Muscle layer of colon (tissue), 2 donors: ENCODE results near the gene SORL1.
"Not testable (repeated sequence)": the region's sequence is repeated elsewhere in the genome, so short reads cannot be mapped to it uniquely, and the experiment has no call there.

Experiments used
- H3K27ac ChIP-seq: one replicate; pipeline ENCODE4 v1.7.0; 2013; ENCODE audit warnings: low read depth, mild to moderate bottlenecking, low read length, moderate library complexity
- H3K27me3 ChIP-seq, 2 donors: one replicate each; pipeline ENCODE4 v1.7.0; 2013; ENCODE audit warnings: low read length in 2 of 2, mild to moderate bottlenecking in 2 of 2; ENCODE audit not compliant: insufficient read depth in 2 of 2, control insufficient read depth in 1 of 2
- H3K36me3 ChIP-seq: one replicate; pipeline ENCODE4 v1.7.0; 2013; ENCODE audit warnings: mild to moderate bottlenecking, low read length; ENCODE audit not compliant: insufficient read depth
- H3K4me1 ChIP-seq: one replicate; pipeline ENCODE4 v1.7.0; 2013; ENCODE audit warnings: mild to moderate bottlenecking, low read length; ENCODE audit not compliant: insufficient read depth
- H3K4me3 ChIP-seq, 2 donors: one replicate each; pipeline ENCODE4 v1.7.0; 2013; ENCODE audit warnings: low read length in 2 of 2, low read depth in 1 of 2, mild to moderate bottlenecking in 1 of 2, moderate library complexity in 1 of 2
- H3K9ac ChIP-seq: one replicate; pipeline ENCODE4 v1.7.0; 2013; ENCODE audit warnings: low read length
- H3K9me3 ChIP-seq: one replicate; pipeline ENCODE4 v1.7.0; 2013; ENCODE audit warnings: mild to moderate bottlenecking, low read length
- donor health status: abdominal sarcoma.
- donor health status: Adenocarcinoma of cecum.

The SORL1 gene

DNA sequence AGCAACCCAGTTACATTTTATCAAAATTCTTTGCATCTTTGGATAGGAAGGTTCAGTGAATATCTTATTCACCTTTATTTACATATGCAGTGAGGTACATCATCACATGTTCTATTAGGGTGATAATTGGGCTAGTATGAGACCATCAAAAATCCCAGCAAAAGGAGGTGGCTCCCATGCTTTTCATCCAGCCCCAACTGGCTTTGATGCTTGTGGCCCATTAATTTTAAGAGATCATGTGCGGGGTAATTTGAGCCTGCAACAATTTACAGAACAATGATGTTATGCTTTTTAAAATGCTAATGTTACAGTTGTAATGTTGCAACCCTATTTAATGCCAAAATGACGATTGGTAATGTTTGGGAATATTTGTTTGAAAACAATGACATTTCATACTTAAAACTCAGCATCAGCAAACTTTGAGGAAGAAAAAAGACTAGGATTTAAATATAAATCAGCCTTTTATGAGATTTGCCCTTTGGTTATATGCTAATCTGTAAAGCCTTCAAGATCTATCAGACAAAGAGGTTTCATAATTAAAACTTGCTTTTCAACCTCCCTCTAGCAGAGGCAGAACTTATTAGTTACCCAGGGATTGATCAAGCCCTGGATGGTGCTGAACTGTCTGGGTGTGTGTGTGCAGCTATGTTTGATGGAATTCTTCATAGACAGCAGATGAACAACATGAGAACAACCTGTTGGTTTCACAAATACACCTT lies 184.1 kb downstream of the SORL1 start:
- Histone ChIP-seq H3K36me3 (no peaks in the 10 kb centered on the region), H3K9me3 (no peaks in the 10 kb centered on the region), H3K27me3 (no peaks in the 10 kb centered on the region), H3K9ac (no peak overlapping the region), H3K4me3 (no peak overlapping the region), H3K4me1 (no peaks in the 10 kb centered on the region), H3K27ac (no peak overlapping the region)

DNA sequence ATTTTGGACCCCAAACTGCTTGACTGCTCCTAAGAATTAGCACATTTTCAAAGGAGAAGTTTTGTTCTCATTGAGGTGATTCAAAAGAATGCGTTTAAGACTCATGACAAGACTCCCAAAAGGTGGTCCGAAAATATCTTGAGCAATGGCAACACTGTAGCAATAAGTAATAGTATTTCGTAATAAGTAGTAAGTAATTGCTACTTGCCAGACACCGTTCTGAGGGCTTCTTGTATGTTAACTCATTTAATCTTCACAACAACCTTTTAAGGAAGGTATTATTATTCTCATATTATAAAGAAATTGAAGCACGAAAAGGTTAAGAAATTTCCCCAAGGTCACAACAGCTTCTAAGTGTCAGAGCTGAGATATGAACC lies 184.7 kb downstream of the SORL1 start:
- Histone ChIP-seq H3K27ac (no peak overlapping the region), H3K9me3 (no peaks in the 10 kb centered on the region), H3K27me3 (no peaks in the 10 kb centered on the region), H3K4me3 (no peak overlapping the region), H3K4me1 (no peaks in the 10 kb centered on the region), H3K9ac (no peak overlapping the region), H3K36me3 (no peaks in the 10 kb centered on the region)

DNA sequence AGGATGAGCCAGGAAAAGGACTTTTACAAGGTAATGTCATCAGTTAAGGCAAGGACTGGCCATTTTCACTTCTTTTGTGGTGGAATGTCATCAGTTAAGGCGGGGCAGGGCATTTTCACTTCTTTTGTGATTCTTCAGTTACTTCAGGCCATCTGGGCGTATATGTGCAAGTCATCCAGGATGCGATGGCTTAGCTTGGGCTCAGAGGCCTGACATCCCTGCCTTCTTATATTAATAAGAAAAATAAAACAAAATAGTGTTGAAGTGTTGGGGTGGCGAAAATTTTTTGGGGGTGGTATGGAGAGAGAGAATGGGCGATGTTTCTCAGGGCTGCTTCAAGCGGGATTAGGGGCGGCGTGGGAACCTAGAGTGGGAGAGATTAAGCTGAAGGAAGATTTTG lies 185.5 kb downstream of the SORL1 start:
- not testable (repeated sequence) for H3K9ac ChIP-seq, H3K4me1 ChIP-seq, H3K27ac ChIP-seq, H3K27me3 ChIP-seq, H3K9me3 ChIP-seq, H3K36me3 ChIP-seq, H3K4me3 ChIP-seq

DNA sequence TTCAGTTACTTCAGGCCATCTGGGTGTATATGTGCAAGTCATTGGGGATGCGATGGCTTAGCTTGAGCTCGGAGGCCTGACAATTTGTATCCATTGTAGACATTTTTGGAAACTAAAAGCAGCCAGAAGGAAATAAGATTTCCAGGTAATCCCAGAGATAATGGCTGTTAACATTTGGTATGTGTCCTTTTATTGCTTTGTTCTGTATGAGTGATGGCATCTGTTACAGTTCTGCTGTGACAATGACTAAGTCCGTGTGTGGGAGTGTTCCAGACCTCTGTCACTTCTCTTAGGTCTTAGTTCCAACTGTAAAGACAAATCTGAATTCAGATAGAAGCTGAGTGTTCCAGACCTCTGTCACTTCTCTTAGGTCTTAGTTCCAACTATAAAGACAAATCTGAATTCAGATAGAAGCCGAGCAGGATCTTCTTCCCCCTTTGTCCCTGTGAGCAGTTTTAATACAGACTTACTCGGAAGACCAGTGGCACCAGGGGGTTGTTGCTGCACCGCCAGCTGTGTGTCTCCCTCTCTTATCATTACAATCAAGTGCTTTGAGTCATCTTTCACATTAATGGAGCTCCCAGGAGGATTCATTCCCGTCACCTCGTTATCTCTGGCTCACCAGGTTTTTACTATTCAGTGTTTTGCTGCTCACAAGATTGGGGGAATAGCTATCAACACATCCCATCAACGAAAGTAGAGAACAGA lies 191.5 kb downstream of the SORL1 start:
- H3K9me3 ChIP-seq = no peaks in the 10 kb centered on the region
- no peak overlapping the region for H3K9ac ChIP-seq
- H3K36me3 ChIP-seq = no peaks in the 10 kb centered on the region
- no peaks in the 10 kb centered on the region for H3K4me1 ChIP-seq
- no peaks in the 10 kb centered on the region for H3K27me3 ChIP-seq
- no peak overlapping the region for H3K27ac ChIP-seq
- no peak overlapping the region for H3K4me3 ChIP-seq

DNA sequence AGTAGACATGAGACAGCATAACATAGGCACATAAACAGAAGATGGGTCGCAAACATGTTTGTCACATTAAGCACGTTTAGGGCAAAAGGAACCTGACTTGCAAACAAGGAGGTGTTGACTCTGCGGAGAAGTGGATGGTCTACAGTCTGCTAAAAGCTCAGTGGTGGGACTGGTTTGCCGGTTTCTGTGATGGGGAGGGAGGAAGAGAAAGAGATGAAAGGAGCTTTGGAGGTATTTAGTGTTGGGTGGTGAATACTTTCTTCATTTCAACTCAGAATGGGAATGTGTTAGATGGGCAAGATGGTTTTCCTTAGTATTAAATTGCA lies 192.0 kb downstream of the SORL1 start:
- Histone ChIP-seq H3K9ac (no peak overlapping the region), H3K9me3 (no peaks in the 10 kb centered on the region), H3K27me3 (no peaks in the 10 kb centered on the region), H3K4me1 (no peaks in the 10 kb centered on the region), H3K36me3 (no peaks in the 10 kb centered on the region), H3K27ac (no peak overlapping the region), H3K4me3 (no peak overlapping the region)

DNA sequence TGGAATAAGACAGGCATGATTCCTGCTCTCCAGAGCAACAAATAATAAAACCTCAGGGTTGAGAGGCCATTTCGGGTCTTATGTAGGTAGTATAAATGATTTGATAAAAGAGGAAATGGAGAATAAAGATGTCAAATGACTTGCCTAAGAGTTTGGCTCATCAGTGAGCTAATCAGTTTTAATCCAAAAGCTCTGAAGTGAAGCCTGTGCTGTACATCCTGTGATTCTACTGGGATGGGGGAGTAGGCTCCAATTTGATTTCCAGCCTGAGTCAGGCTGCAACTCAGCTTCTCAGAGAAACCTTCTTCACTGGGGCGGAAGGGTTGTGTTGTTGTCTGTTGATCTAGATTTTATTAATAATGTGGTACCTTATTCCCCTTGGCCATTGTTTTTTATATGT lies 192.9 kb downstream of the SORL1 start:
- Histone ChIP-seq H3K36me3 (no peaks in the 10 kb centered on the region), H3K9me3 (no peaks in the 10 kb centered on the region), H3K4me3 (no peak overlapping the region), H3K9ac (no peak overlapping the region), H3K4me1 (no peaks in the 10 kb centered on the region), H3K27me3 (no peaks in the 10 kb centered on the region), H3K27ac (no peak overlapping the region)

DNA sequence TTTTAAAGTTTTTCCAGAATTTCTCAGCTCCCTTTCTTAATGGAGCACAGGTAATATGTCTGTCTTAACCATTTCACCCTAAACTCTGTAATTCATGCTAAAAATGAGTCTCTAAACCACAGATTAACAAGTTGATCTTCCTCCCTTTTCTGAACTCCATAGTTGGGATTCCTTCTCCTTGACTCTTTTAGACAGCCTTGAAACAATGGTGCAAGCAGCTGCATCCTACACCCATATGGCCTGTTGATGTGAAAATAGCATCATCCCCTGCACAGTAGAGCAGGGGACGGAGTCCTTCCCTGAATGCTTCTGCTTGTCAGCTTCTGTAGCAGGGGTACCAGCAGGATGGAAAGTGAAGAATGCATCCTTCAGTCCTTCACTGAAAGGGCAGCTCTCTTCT lies 193.5 kb downstream of the SORL1 start:
- Histone ChIP-seq H3K36me3 (no peaks in the 10 kb centered on the region), H3K27ac (no peak overlapping the region), H3K4me1 (no peaks in the 10 kb centered on the region), H3K4me3 (no peak overlapping the region), H3K9me3 (no peaks in the 10 kb centered on the region), H3K9ac (no peak overlapping the region), H3K27me3 (no peaks in the 10 kb centered on the region)

DNA sequence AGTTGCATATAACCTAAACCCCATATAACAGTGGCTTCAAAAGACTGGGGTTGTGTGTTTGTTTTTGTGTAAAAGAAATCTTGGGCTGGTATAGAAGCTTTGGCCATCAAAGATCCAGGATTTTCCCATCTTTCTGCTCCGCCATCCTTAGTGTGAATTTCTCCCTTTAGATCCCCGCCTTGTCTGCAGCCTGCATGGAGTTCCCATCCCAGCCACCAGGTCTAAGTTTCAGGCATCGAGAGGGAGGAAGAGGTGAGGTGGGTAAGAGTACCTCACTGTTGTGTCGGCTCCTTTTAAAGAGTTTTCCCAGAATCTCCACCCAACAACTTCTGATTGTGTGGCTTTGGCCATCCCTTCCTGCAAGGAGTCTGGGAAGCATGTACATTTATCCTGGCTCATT lies 196.2 kb downstream of the SORL1 start:
- H3K9ac ChIP-seq = no peak overlapping the region
- no peak overlapping the region for H3K4me3 ChIP-seq
- H3K9me3 ChIP-seq = no peaks in the 10 kb centered on the region
- no peaks in the 10 kb centered on the region for H3K36me3 ChIP-seq
- H3K27ac ChIP-seq = no peak overlapping the region
- H3K27me3 ChIP-seq = no peaks in the 10 kb centered on the region
- H3K4me1 ChIP-seq = no peaks in the 10 kb centered on the region

DNA sequence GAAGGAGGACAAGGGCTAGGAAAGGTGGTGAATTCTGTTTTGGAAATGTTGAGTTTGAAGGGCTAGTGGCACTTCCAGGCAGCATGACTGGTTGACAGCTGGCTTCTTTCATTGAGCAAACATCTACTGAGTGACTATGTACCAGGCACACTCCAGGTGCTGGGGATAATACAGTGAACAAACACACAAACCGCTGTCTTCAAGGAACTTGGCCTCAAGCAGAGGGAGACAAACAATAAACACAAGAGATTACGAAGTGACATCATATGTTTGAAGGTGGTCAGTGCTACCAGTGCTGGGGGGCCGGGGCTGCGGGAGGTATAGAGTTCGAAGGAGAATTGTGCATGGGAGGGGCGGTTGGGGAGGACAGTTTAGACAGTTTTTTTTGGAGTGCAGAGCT lies 197.7 kb downstream of the SORL1 start:
- H3K4me3 ChIP-seq = no peak overlapping the region
- H3K36me3 ChIP-seq = no peaks in the 10 kb centered on the region
- H3K9me3 ChIP-seq = no peaks in the 10 kb centered on the region
- H3K27me3 ChIP-seq = no peaks in the 10 kb centered on the region
- peaks cover 7% of the 10 kb centered on the region for H3K4me1 ChIP-seq
- H3K27ac ChIP-seq = no peak overlapping the region
- H3K9ac ChIP-seq = no peak overlapping the region

DNA sequence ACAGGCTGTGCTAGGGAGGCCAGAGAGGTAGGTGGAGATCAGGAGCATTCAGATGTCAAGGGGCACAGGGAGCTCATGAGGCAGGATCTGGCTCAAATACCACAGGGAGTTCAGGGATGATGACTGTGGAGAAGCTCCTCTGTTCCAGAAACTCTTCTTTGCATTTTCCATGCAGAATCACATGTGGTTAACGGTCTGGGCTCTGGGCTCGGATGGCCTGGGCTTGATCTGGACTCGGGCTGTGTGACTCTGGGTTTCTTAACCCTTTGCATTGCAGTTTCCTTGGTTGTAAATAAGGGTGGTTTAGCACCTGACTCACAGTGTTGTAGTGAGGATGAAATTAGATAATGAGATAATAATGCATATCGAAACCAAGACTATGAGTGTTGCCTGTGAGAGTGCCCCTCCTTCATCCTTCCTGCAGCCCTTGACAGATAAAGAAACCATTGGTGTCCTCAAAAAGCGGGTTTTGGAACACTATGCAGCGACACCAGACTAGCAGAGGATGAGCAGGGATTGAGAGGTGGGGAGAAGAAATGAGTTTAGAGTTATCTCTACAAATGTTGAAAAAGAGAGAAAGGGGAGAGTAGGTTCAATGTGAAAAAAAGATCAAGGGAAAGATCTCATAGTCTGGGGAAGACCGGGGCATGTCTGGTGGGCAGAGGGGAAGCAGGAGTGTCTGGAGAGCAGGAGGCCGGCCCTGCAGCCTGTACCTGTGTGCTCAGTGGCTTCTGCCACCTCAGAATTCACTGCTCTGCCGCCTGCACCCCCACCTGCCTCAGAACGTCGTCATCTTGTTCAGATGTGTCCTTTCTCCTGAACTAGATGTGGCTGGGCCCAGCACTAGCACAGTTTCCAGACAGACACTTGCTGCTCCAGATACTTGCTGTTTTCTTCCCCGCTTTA lies 198.5 kb downstream of the SORL1 start:
- Histone ChIP-seq H3K4me3 (no peak overlapping the region), H3K27me3 (no peaks in the 10 kb centered on the region), H3K36me3 (no peaks in the 10 kb centered on the region), H3K27ac (no peak overlapping the region), H3K9ac (no peak overlapping the region), H3K9me3 (no peaks in the 10 kb centered on the region), H3K4me1 (peaks cover 12% of the 10 kb centered on the region)

DNA sequence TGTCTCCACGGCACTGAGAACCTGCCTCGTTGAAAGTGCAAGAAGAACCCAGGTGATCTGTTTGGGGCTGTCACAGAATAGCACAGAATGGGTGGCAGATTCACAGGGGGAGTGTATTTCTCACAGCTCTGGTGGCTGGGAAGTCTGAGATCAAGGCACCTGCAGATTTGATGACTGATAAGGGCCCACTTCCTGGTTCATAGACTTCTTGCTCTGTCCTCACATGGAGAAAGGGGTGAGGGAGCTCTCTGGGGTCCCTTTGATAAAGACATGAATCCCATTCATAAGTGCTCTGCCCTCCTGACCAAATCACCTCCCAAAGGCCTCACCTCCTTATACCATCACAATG lies 199.1 kb downstream of the SORL1 start:
- Histone ChIP-seq H3K27ac (no peak overlapping the region), H3K9ac (no peak overlapping the region), H3K27me3 (no peaks in the 10 kb centered on the region), H3K36me3 (no peaks in the 10 kb centered on the region), H3K9me3 (no peaks in the 10 kb centered on the region), H3K4me3 (no peak overlapping the region), H3K4me1 (peaks cover 14% of the 10 kb centered on the region)
